Left renal cortex interstitium (tissue), 4 donors: ENCODE data around the gene RNF157. TPM values are rescaled to one million over a fixed set of nuclear protein-coding genes. Genes with fewer than 3 reads are reported as not detected.

Source experiments
- DNase-seq, 4 donors: peaks; one replicate each; pipeline ENCODE4 v3.0.0-alpha.2; 2013; ENCODE audit warnings: low read depth in 4 of 4, low spot score in 2 of 4, missing footprints in 1 of 4
- polyA plus RNA-seq, 4 donors: library from polyadenylated mRNA; unstranded; fragments of 120-200 nt; gene quantifications; one replicate each; pipeline ENCODE4 v1.2.1, GENCODE V29; 2013; ENCODE audit not compliant: insufficient read length in 4 of 4

The RNF157 gene
- 10 to 100 TPM; 22.0 to 39.1 (median 28.8) TPM for polyA plus RNA-seq

DNA sequence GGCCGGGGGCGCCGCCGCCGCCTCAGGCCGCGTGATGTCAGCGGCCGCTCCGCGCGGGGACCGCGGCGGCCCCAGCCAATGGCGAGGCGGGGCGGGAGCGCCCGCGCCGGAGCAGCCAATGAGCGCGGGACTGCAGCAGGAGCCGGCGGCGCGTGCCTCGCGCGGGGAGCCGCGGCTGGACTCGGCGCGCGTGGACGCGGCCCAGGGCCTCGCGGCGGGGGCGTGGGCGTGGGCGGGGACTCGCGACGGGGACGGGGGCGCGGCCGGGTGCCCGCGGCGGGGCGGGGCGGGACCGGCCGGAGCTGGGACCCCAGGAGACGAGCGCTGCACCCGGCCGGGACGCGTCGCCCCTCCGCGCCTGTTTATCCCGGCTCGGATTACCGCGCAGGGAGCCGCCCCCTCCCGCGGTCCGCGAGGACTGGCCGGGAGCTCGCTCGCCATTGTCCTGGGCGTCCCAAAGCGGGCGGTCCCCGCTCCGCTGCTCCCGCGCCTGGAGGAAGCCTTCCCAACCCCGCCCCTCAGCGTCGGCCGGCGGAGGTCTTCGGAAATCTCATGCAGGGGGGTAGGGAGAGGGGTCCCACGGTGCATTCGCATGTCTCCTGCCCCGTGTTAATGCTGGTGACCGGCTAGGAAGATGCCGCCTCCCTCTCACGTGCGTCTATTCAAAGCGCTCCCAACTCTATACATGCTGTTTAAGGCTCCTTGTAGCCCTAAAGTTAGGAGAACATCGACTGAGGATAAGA is at the start of gene RNF157:
Gene RNF157, minus strand, starts transcription at position 33 of the 743 bp plus-strand sequence. CDS start 253 bp downstream, outside the sequence.
- DNase-seq: peak in 1 of 4 donors; percentile 70

DNA sequence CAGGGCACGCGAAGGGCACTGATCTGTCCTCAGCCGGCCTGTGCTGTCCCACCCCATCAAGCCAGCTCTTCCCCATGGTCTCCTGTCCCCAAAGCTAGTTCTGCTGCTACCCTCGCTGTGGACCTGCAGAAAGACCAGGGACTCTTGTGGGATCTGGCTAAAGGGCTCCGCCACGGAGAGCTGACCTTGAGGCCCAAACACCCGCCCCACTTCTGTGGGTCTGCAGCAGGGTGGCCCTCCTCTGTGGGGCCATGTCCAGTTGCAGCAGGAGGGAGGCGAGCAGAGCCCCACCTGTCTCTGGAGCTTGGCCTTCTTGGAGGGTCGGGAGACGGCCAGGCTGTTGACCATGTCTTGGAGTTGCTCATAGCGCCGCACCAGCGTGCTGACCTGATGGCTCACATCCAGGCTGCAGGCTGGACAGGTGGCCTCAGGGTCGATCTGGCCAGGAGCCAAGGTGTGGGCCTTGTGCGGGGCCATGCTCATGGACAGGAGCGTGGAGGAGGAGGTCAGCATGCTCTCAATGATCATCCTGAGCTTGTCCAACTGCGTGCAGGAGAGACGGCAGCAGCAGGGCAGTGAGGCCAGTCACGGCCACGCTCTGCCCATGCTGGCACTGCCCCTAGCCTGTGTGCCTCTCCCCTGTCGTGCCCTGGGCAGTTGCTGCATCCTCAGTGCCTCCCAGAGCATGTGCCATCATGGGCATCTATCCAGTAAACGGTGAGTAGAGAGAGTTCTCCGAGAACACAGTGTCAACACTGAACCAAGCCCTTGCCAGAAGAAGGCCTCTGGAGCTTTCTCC is 41.5 kb upstream of the RNF157 start:
- no peak for DNase-seq

DNA sequence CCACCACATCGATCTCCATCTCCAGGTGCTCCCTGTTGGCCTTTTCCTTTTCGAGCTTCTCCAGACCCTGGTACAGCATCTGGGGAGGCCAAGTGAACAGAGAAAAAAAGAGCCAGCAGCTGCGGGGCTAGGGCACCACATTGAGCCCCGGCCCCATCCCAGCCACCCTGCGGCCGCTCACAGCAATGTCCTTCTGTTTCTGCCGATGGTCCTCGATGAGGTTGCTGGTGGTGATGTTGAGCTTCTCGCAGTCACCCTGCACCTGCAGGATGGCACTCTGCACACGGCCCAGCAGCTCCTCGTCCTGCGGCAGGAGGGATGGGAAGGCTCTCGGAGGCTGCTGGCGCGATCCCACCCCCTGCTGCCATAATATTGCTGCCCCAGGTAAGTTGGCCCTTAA is 40.4 kb upstream of the RNF157 start:
- no peak for DNase-seq

DNA sequence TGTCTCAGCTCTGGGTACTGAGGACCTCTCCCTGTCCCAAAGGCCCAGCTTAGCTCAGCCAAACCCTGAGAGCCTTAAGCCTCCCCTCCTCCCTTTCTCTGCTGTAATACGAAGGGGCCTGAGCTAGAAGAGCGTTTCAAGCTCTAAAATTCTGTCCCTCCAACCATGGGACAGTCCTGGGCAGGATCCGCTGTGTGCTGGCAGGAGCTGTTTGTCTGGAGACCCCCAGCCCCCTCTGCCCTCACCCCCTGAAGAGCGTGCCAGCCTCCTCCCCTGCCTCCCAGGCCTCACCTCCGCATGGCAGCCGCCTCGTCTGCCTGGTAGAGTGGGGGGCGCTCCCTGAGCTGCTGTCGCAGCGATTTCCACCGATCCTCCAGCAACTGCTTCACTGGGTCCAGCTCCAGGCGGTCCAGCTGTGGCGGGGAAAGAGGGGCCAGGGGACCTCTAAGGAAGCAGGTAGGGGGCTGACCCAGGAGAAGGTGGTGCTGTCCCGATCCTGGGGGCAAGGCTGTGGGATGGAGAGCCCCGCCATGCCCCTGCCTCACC is 39.5 kb upstream of the RNF157 start:
- no peak for DNase-seq

DNA sequence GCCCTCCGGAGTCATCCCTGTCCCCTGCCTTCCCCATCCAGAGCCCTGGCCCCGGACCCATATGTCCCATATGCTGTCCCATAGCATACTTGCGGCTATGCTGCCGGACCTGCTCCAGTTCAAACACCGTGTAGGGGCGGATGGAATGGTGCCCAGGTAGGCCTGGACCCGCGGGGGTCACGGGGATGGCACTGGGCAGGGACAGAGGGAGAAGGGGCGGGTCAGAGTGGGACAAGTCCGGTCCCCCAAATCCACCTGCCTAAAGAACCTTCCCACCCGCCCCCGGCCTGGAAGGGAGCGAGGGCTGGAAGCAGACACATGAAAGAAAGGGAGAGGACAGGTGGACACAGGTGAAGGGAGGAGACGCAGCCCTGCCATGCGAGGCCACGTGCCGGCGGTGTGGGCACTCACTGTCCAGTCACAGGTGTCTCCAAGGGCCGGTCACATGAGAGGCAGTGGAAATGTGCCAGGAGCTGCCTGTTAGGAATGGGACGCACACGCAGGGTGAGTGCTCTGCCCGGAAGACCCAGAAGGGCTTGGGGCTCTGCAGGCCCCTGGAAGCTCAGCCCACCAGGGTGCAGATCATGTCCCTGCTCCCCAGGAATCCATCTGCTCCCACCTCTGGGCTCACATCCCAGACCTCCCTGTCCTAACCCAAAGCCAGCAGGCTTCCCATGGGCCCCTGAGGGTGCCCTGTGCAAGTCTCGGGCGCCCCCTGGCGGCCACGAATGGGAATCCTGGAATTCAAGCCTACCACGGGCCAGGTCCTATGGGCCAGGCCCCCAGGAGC is 38.9 kb upstream of the RNF157 start:
- DNase-seq: peak in 2 of 4 donors; percentile 62 to 76

DNA sequence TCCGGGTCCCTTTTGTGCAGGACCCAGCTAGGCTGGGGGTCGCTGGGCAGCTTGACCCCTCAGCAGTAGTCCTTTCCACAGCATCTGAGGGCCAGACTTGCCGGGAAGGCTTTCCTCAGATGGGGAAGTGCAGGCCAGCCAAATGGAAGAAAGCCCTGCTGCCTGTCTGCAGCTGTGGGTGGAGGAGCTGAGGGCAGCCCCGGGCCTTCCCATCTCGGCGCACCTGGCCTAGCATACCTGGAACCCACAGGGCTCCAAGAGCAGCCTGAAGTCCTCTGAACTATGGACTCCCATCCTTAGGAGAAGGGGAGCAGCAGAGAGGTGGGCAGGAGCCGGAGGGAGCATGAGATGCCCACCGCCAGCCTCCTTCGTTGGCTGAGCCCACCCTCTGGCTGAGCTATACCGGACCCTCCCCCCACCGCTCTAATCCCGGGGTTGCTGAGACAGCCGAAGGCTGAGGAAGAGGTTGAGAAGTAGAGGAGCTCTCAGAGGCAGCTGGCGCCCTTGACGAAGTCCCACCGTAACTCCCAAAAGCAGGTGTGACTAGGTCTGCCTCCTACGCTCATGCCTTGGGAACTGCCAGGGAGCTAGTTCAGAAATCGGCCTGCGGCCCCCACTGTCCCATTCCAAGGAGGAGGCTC is 38.1 kb upstream of the RNF157 start:
- no peak for DNase-seq

DNA sequence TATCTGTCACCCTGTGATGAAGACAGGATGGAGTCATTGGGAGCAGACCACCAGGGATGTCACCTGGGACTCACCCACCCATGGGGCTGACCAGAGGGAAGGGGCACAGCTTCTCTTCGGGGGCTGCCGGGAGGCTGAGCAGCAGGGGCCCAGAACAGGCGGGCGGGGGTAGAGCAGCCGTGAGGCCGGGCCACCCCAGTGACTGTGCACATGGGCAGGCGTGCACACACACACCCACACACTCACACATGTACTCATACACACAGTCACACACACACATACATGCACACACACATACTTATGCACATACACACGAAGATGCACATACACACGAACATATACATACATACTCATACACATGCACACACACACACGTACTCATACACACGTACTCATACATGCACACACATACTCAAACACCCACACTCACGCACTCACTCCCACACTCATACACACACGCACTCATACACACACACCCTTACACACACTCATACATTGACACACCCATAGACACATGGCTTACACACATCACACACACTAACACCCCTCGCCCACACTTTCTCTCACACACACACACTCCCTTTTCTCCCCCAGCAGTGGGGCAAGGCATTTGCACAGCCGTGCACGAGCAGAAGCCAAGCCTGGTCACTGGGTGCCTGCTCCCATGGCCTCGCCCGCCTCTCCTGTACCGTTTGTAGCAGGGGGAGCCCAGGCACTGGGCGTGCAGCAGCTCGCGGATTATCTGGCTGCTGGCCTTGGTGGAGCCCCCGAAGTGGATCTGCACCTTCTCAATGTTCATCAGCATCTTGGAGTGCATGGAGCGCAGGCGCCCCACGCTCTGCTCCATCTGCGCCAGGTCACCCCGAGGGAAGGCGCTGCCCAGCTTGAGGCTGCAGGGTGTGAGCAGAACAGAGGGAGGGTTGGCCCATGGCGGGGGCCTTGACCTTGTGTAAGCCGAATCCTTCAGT is 37.3 kb upstream of the RNF157 start:
- no peak for DNase-seq

DNA sequence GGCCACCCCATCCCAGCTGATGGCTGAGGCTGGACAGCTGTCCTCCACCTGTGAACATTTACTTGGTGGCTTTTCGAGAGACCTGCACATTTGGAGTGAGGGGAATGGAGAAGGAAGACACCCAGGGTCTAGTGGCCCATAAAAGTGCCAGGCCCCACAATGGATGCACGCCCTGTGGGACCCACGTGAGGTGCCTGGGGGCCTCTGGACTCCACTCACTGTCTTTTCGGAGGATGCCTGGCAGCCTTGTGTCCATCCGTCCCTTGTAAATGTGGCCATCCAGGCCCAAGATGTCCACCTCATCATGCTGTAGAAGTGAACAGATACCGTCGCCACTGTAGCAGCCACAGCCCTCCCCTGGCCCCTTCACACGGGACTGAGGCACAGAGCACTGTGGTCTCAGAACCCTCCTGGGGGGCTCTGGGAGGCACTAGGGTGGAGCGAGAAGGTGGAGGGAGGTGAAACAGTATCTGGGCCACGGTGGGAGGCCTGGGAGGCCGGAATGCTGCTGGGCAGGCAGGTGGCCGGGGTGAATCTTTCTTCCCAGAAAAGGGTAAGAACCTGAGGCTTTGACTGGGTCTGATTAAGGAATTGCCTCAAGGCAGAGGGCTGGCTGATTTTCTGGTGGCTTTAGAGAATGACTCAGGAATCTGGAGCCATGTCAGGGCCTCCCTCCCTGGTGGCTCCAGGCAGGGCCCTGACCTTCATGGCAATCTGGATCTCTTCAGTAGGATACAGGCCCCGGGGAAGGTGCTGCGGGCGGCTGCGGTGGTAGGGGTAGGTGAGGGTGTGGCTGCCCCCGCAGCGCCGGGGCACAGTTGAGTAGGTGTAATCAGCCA is 36.4 kb upstream of the RNF157 start:
- DNase-seq: no peak

DNA sequence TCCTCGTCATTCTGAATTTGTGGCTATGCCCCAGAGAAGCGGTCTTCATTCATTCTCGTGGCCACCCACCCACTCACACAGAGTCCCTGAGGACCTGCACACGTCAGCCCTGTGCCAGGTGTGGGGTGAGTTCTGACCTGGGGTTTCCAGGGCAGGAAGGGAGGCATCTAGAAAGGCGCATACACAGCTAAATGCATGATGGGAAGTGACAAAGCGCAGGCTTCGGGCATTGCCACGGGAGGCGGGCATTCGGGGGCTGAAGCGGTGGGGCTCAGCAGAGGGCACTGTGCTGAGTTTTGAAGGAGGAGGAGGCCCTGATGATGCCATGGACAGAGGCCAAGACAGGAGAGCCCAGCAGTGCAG is 35.8 kb upstream of the RNF157 start:
- no peak for DNase-seq

DNA sequence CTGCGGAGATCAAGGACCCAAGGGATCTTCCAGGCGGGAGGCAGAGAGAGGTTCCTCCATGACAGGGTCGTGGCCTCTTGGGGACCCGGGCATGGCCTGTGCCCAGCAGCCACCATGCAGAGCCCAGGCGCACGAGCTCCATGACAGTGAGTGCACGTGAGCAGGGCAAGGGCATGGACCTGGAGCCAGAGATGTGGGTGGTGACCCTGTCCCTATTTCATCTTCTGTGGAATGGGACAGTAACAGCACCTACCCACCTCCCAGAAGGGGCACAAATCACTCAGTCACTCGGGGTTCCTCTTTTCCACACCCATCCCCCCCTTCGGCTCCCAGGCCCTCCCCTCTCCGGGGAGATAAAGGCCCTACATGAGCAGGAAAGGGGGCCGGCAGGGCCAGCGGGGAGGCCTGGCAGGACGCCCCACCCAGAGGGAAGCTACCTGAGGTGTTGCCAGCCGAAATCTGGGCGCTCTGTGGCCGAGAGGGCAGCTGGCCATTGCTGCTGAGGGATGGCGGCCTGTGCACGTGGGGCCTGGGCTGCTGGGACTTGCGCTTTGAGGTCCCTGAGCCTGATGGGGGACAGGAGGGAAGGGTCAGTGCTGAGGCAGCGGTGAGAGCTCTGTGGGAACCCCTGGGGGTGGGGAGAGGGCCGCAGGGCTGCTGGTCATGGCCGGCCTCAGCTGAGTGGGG is 35.2 kb upstream of the RNF157 start:
- no peak for DNase-seq

DNA sequence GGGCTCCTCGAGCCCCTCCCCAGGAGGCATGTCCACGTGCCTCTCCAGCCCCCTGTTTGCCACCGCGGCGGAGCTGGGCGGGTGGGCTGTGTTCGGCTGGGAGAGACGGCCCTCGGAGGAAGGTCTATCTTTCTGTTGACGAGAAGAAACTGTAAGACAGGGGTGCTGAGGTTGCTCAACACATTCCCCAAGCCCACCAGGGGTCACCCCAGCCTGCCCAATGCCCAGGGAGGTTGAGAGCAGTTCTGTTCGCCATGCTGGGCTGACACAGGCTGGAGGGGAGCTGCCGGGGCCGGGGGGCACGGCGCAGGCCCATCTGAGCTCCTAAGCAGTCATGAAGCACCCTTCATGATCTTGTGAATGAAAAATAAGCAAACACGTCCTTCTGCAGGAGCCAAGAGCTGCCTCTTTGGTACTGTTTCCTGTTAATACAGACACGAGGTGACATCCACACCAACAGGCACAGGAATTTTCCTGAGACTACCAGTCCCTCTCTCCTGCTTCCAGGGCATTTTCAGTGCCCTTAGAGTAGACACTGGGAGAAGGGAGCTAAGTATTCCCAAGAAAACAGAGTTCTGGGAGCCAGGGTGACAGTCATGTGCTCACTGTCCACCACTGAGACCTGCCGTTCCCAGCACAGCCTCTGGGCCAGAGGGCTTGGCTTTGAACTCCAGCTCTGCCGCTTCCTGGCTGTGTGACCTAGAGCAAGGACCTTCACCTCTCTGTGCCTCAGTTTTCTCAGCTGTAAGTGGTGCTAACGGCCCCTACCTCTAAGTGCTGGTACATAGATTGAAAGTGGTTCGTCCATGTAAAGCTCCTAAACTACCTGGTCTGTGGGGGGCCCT is 34.0 kb upstream of the RNF157 start:
- DNase-seq: no peak

DNA sequence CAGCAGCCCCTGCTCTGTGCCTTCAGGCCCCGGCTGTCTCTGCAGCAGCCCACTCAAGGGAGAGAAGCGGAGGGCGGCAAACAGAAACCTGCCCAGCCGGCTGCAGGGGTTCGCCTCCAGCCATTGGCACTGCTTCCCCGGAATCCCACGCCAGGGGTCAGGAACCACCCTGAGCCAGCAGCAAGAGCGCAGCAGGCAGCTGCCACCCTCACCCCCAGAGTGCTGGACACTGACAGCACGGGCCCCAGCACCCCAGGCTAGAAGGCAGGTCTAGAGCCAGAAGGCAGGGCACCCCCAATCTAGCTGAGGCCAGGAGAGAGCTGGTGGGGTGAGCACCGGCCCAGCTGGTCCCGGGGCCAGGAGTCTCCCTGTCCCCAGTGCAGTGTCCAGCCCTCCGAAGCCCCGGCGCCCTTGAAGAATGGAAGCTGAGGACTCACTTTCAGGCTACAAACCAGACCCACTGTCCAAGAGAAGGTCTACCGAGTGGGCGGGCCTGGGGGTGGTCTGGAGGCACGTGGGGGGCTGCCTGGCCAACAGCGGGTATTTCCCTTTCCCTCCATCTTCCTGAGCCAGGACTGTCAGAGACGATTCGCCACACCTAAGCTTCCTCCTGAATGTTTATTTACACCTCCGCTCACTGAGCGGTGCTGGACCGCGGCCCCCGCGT is 33.3 kb upstream of the RNF157 start:
- no peak for DNase-seq

DNA sequence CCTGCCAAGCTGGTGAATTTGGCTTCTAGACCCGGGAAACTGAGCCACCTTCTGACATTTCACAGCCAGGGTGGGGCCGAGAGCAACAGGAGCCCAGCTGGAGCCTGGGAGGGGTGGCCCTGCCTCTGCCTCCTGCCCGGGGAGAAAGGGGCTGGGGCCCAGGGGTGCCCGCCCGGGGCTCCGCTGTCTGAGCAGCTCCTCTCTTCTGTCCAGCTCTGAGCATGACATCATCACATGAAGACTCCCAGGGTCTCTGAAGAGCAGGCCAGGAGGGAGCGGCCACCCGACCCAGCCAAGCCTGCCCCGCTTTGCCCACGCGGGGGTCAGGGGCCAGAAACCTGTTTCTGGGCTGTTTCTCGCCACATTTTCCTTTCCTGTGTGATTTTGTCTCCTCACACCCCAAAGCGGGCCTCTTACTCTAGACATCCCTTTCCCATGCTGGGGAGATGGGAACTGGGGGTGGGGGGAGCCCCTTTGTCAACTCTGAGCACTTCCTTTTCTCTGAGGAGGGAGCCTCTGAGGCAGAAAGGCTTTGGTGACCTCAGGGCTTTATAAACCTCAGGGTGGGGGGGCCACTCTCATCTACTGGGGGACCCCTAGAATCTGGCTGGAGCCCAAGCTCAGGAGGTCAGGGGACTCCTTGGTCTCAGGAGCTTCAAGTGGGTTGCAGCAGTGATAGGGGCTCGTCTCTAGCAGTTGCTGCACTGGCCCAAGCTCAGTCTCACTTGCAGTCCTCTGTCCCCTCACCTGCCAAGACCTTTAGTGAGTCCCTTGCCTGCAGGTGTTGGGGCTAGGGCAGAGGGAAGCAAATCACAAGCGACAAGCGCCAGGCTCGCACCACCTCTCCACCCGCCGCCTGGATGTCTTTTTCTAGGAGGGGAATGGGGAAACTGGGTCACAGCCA is 32.5 kb upstream of the RNF157 start:
- no peak for DNase-seq

DNA sequence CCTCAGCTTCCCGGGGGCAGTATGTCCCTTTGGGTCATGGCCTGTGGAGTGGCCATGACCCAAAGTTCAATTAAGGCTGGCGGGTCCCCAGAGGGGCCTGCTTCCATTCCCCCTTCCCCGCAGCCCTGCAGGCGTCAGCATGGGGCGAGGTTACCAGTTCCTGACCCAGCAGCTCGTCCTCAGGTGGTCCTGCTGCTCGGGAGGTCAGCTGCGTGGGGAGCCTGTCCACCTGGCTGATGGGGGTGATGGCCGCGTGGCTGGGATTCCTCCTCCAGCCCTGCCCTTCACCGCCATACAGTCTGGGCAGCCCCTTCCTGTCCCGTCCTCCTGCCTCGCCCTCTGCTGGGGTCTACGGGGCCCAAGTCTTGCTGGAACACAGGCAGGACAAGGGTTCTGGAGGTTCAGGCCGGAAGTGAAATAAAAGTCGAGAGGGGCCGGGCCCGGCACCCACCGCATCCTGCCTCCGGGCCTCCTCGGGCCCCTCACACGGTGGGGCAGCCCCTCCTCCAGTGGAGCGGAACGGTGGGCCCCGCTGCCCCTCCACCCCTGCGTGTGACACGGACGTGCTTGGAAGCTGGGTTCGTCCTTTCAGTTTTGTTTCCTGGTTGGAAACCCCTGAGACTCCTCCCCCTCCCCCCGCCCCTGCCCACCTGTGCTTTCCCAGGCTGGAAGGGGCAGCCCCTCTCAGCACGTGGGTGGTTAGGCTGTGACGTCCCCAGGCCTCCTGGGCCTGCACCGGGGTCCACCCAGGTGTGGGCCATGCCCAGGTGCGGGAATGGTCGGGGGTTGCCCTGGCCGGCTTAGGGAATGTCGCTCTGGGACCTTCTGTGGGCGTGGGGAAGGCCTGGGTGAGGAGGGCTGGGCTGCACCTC is 31.6 kb upstream of the RNF157 start:
- DNase-seq: no peak
